CD4-positive, alpha-beta T cell treated with Interleukin-17A for 1 hour (primary cell): ENCODE measurements around the gene ASIC4.
A peak's percentile ranks its signal among the peaks of the same experiment; 100 is the strongest.

Experiments used
- DNase-seq: peaks from one replicate; pipeline ENCODE4 v3.0.0-alpha.2; 2020

The ASIC4 gene

GRCh38 chr2:219514196-219514761 is at the start of gene ASIC4:
Gene ASIC4, plus strand, starts transcription at chr2:219514482. Its CDS starts 243 bp downstream, at chr2:219514725.
- no peak for DNase-seq

GRCh38 chr2:219465659-219466561 is 48.4 kb upstream of the ASIC4 start:
- no peak for DNase-seq

GRCh38 chr2:219466816-219467735 is 47.2 kb upstream of the ASIC4 start:
- no peak for DNase-seq

- DNase-seq = no peak
Measured at GRCh38 chr2:219467736-219468075, 46.6 kb upstream of the ASIC4 start.

- no peak for DNase-seq
Measured at GRCh38 chr2:219468410-219469185, 45.7 kb upstream of the ASIC4 start.

- no peak for DNase-seq
Measured at GRCh38 chr2:219469186-219469724, 45.0 kb upstream of the ASIC4 start.

- no peak for DNase-seq
Measured at GRCh38 chr2:219470429-219470828, 43.9 kb upstream of the ASIC4 start.

- DNase-seq = no peak
Measured at GRCh38 chr2:219471476-219472371, 42.6 kb upstream of the ASIC4 start.

GRCh38 chr2:219472629-219473187 is 41.6 kb upstream of the ASIC4 start:
- DNase-seq = no peak

GRCh38 chr2:219473511-219473910 is 40.8 kb upstream of the ASIC4 start:
- no peak for DNase-seq

GRCh38 chr2:219474285-219475060 is 39.8 kb upstream of the ASIC4 start:
- DNase-seq = no peak

GRCh38 chr2:219475278-219475677 is 39.0 kb upstream of the ASIC4 start:
- DNase-seq = no peak

- DNase-seq = peak; percentile 49
Measured at GRCh38 chr2:219475697-219476651, 38.3 kb upstream of the ASIC4 start.

- no peak for DNase-seq
Measured at GRCh38 chr2:219476652-219477151, 37.6 kb upstream of the ASIC4 start.

- DNase-seq = no peak
Measured at GRCh38 chr2:219477179-219477578, 37.1 kb upstream of the ASIC4 start.

GRCh38 chr2:219477815-219478214 is 36.5 kb upstream of the ASIC4 start:
- DNase-seq = no peak

- DNase-seq = no peak
Measured at GRCh38 chr2:219478916-219479315, 35.4 kb upstream of the ASIC4 start.

GRCh38 chr2:219480004-219480403 is 34.3 kb upstream of the ASIC4 start:
- no peak for DNase-seq
